ENCODE data around the gene MAN1C1.

- TF ChIP-seq CTCF (IDR thresholded peaks at IDR 0.05): no peak
- no peak for TF ChIP-seq POLR2A (IDR thresholded peaks at IDR 0.05)
These were observed 97.4 kb downstream of the MAN1C1 start for GRCh38 chr1:25713961-25714360.

All from uterus (tissue), 2 donors.